DMS 273 treated with DMSO at 0.1 percent for 48 hours (cell line): ENCODE data around the gene POP7.
"Not testable (repeated sequence)": the region's sequence is repeated elsewhere in the genome, so short reads cannot be mapped to it uniquely, and the experiment has no call there.

Experiments used
- DNase-seq: peaks from one replicate; lab custom pipeline; 2025; lab: John Stamatoyannopoulos, UW

POP7 gene

DNA sequence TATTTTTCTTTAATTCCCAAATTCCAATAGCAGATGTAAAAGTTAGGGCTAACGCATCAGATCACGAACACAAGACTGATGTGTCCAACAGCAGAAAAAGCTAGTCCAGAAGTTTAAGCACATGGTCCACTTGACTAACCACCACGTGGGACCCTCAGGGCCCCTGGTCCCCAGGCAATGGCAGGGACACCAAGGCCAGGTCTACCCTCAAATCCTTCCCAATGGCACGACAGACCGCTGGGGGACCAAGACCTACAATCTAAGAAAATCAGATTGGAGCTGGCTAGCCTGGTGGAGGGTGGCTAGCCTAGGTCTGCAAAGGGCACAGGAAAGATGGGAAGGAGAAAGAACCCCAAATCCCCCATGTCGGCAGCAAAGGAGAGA, 13.4 kb upstream of the POP7 start:
- no peak for DNase-seq

DNA sequence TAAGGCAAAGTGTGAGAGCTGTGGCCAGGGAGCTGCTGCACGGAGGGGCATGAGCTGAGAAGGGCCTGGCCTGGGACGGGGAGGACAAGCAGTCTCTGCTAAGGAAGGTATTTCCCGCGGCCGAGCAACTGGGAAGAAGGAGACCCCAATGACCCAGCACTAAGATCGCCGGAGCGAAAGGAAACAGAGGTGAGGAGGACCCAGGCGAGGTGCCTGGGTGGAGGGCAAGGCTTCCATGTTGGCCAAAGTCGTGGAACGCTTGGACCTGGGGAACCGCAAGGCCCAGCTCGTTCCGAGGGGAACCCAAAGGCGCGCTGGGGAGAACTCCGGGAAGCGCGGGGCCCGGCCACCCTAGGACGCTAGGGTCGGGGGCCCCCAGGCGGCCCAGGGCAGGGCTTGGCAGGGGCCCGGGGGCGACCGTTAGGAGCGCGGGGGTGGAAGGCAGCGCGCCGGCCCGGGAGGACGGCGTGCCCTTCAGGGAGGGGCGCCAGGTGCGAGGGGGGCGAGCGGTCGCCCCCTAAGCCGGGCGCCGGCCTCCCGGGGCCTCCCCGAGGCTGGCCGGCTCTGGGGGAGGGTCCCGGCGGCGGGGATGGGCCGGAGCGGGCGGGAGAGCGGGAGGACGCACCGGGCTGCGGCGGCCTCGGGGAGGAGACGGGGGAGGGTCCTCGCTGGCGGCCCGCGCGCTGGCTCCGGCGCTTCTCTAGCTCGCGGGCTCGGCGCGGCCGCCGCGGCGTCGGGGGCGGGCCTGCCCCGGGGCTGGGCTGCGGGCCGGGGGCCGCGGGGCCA, 12.4 kb upstream of the POP7 start:
- no peak for DNase-seq

DNA sequence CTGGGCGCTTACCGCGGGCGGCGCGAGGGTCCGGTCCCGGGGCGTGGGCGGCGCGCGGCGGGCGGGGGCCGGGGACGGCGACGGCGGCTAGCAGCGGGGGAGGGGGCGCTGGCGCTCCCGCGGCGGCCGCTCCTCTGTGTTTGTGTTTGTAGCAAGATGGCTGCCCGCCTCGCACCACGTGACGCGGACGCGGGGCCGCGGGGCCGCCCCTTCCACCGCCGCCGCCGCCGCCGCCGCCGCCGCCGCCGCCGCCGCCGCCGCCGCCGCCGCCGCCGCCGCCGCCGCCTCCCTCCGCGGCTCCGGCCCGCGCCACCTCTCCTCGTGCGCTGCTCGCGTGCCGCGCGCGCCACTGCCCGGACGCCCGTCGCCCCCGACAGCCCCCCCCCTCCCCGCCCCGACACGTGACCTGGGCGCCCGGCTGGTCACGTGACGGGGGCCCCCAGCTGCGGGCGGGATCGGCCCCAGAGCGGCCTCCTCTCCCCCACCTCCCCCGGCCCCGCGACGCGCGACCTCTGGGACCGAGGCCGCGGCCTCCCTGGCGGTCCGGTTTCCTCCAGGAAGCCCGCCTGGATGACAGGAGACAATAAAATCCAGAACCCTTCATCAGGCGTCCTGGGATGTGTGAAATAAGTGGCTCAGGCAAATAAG, 11.7 kb upstream of the POP7 start, which contains the start of gene GIGYF1:
Gene GIGYF1 (minus strand): TSS at position 153 of the 648 bp plus-strand sequence. CDS start 6,012 bp downstream, outside the sequence.
- DNase-seq, result no peak

DNA sequence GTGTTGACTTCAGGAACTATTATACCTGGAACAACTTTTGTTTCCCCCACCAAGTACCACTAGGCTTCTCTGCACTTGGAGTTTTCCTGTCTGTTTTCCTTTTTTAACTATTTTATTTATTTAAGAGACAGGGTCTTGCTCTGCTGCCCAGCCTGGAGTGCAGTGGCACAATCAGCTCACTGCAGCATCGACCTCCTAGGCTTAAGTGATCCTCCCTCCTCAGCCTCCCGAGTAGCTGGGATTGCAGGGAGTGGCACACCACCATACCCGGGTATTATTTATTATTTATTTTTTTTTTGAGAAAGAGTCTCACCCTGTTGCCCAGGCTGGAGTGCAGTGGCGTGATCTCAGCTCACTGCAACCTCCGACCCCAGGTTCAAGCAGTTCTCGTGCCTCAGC, 9.8 kb upstream of the POP7 start:
- no peak for DNase-seq

DNA sequence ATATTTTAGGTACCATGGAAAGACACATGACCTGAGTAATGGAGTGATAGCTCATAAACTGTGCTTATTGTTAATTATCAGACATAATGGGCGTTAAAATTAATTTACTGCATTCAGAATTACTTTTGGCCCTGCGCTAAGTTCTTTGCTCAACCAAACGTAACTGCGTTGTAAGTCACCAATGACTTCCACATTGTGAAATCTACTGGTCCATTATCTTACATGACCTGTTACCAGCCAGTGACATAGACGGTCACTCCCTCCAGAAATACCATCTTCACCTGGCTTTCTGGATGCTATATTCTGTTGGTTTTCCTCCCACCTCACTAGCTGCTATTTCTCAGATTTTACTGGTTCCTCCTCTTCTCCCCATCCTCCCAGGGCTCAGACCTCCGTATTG, 6.9 kb upstream of the POP7 start:
- DNase-seq, result no peak

DNA sequence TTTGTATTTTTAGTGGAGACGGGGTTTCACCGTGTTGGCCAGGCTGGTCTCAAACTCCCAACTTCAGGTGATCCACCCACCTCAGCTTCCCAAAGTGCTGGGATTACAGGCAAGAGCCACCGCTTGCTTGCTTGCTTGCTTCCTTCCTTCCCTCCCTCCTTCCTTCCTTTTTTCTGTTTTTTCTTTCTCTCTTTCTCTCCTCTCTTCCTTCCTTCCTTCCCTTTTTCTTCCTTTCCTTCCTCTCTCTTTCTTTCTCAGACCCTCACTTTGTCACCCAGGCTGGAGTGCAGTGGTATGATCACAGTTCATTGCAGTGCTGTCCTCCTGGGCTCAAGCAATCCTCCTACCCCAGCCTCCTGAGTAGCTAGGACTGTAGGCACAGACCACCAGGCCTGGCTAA, 4.8 kb upstream of the POP7 start:
- DNase-seq, result not testable (repeated sequence)

DNA sequence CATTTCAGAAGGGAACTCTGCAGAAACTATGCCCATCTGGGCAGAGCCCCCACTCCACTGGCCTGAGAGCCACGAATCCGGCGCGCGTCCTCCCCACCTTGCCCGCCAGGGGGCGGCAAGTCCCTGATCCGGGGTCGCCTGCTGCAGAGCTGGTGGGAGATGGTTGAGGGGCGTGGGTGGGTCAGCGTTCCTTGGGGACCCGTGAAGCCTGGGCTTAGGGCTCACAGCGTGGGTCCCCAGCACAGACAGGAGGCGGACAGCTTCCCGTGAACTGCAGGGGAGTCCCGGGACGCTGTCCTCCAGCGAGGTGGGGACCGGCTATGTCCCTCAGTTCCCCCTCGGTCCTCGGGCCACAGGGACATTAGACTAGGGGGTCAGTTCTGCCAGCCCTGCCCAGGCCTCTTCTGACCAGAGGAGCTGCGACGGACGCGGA, 585 bp upstream of the POP7 start:
- peak; percentile 38 for DNase-seq

DNA sequence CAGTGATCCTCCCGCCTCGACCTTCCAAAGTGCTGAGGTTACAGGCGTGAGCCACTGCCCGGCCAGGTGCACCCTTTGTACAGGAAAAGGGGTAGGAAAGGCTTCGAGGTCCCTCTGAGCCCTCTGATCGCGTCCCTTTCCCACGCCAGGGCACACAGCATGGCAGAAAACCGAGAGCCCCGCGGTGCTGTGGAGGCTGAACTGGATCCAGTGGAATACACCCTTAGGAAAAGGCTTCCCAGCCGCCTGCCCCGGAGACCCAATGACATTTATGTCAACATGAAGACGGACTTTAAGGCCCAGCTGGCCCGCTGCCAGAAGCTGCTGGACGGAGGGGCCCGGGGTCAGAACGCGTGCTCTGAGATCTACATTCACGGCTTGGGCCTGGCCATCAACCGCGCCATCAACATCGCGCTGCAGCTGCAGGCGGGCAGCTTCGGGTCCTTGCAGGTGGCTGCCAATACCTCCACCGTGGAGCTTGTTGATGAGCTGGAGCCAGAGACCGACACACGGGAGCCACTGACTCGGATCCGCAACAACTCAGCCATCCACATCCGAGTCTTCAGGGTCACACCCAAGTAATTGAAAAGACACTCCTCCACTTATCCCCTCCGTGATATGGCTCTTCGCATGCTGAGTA, 871 bp downstream of the POP7 start:
- DNase-seq, result no peak

DNA sequence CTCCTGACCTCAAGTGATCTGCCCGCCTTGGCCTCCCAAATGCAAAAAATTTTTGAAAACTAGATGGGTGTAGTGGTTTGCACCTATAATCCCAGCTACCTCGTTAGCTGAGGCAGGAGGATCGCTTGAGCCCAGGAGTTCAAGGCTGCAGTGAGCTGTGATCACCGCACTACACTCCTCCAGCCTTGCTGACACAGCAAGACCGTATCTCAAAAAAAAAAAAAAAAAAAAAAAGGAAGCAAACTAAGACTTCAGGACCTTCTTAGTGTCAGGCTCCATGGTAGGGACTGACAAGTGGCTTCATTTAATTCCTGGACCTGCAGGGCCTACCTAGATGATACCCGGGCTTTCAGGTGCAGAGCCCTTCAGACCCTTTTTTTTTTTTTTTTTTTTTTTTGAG, 2.5 kb downstream of the POP7 start:
- DNase-seq, result no peak

DNA sequence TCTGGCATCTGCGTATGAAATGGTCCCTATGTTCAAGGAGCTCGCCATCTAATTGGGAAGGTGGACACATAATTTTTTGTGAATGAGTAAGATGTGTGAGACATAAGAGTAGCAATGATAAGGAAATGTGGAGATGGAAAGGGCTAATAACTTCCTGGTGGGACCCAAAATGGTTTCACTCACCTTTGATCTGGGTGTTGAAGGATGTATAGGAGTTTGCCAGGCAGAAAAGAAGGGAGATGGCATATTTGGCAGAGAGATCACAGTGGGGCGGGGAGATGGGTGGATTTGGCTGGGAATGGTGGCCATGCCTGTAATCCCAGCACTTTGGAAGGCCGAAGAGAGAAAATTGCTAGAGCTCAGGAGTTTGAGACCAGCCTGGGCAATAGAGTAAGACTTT, 4.5 kb downstream of the POP7 start:
- no peak for DNase-seq

DNA sequence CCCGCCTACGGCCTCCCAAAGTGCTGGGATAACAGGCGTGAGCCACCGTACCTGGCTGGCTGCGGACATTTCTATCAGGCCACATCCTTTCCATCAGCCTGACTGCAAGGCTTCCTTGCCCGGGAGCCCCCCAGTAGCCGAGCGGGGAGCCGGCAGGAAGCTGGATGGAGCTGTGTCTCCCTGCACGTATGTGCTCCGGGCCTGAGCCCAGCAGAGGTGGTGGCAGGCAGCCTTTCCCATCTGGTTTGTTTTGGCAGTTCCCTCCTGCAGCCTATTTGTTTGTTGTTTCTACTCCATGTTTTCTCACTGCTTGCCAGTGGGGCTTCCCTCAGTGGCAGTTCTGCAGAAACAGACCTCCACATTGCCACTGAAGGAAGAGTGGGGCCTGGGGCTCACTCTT, 5.4 kb downstream of the POP7 start:
- DNase-seq, result no peak

DNA sequence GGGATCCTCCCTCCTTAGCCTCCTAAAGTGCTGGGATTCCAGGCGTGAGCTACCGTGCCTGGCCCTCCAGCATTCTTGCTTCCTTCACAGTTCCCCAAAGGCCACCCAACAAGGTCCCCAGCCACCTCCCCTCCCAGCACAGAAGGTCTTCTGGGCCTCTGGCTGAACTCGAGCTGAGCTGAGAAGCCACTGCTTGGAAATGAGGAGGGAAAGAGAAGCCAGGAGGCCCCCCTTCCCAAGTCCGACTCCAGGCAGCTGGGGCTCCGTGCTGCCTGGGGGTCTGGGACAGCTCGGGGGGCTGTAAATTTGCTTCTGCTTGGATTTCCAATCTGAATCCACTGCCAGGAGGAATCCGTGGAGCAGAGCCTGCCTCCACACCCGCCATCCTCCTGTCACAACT, 8.8 kb downstream of the POP7 start:
- no peak for DNase-seq

DNA sequence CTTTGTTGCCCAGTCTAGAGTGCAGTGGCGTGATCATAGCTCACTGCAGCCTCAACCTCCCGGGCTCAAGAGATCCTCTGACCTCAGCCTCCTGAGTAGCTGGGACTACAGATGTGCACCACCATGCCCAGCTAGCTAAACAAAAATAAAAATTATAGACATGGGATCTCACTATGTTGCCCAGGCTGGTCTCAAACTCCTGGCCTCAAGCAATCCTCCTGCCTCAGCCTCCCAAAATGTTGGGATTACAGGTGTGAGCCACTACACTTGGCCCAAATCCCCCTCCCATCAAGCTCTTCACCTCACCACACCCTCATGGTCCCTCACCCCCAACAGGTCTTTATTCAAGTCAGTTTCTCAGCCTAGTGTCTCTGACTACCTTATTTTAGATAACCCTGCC, 11.2 kb downstream of the POP7 start:
- not testable (repeated sequence) for DNase-seq

DNA sequence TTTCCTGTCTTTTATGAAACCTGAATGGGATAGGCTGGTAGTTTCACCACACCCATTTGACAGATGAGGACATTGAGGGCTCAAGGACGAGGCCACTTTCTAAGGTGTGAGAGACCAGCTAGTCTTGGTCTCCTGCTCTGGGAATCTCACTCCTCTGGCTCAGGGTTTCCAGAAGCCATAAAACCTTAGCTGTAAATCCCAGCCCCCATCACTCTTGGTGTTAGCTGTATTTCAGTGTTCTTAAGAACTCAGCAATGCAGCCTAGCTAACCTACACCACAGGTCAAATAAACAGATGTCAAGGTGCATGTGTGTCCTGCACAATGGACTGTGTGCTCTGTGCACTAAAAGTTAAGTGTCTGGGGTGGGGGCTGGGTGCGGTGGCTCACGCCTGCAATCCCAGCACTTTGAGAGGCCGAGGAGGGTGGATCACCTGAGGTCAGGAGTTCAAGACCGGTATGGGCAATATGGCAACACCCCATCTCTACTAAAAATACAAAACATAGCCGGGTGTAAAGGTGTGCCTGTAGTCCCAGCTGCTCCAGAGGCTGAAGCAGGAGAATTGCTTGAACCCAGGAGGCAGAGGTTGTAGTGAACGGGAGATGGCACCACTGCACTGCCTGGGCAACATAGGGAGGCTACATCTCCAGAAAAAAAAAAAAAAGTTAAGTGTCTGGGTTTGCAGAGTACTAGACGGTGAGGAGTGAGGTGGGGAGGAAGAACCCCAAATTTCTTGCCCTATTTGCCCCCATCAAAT, 13.8 kb downstream of the POP7 start:
- no peak for DNase-seq

DNA sequence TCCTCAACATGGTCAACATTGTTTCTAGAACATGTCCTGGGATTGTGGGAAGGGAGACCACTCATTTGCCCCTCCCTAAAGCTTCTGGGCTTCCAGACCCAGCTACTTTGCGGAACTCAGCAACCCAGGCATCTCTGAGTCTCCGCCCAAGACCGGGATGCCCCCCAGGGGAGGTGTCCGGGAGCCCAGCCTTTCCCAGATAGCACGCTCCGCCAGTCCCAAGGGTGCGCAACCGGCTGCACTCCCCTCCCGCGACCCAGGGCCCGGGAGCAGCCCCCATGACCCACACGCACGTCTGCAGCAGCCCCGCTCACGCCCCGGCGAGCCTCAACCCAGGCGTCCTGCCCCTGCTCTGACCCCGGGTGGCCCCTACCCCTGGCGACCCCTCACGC, 14.4 kb downstream of the POP7 start, which contains the start of gene EPO:
Gene EPO (plus strand): TSS at position 190 of the 392 bp plus-strand sequence. CDS start 513 bp downstream, outside the sequence.
- DNase-seq, result no peak

DNA sequence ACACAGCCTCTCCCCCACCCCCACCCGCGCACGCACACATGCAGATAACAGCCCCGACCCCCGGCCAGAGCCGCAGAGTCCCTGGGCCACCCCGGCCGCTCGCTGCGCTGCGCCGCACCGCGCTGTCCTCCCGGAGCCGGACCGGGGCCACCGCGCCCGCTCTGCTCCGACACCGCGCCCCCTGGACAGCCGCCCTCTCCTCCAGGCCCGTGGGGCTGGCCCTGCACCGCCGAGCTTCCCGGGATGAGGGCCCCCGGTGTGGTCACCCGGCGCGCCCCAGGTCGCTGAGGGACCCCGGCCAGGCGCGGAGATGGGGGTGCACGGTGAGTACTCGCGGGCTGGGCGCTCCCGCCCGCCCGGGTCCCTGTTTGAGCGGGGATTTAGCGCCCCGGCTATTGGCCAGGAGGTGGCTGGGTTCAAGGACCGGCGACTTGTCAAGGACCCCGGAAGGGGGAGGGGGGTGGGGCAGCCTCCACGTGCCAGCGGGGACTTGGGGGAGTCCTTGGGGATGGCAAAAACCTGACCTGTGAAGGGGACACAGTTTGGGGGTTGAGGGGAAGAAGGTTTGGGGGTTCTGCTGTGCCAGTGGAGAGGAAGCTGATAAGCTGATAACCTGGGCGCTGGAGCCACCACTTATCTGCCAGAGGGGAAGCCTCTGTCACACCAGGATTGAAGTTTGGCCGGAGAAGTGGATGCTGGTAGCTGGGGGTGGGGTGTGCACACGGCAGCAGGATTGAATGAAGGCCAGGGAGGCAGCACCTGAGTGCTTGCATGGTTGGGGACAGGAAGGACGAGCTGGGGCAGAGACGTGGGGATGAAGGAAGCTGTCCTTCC, 15.0 kb downstream of the POP7 start:
- DNase-seq, result no peak

DNA sequence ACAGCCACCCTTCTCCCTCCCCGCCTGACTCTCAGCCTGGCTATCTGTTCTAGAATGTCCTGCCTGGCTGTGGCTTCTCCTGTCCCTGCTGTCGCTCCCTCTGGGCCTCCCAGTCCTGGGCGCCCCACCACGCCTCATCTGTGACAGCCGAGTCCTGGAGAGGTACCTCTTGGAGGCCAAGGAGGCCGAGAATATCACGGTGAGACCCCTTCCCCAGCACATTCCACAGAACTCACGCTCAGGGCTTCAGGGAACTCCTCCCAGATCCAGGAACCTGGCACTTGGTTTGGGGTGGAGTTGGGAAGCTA, 15.5 kb downstream of the POP7 start:
- DNase-seq, result no peak

DNA sequence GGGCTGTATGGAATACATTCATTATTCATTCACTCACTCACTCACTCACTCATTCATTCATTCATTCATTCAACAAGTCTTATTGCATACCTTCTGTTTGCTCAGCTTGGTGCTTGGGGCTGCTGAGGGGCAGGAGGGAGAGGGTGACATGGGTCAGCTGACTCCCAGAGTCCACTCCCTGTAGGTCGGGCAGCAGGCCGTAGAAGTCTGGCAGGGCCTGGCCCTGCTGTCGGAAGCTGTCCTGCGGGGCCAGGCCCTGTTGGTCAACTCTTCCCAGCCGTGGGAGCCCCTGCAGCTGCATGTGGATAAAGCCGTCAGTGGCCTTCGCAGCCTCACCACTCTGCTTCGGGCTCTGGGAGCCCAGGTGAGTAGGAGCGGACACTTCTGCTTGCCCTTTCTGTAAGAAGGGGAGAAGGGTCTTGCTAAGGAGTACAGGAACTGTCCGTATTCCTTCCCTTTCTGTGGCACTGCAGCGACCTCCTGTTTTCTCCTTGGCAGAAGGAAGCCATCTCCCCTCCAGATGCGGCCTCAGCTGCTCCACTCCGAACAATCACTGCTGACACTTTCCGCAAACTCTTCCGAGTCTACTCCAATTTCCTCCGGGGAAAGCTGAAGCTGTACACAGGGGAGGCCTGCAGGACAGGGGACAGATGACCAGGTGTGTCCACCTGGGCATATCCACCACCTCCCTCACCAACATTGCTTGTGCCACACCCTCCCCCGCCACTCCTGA, 16.7 kb downstream of the POP7 start:
- DNase-seq, result no peak

DNA sequence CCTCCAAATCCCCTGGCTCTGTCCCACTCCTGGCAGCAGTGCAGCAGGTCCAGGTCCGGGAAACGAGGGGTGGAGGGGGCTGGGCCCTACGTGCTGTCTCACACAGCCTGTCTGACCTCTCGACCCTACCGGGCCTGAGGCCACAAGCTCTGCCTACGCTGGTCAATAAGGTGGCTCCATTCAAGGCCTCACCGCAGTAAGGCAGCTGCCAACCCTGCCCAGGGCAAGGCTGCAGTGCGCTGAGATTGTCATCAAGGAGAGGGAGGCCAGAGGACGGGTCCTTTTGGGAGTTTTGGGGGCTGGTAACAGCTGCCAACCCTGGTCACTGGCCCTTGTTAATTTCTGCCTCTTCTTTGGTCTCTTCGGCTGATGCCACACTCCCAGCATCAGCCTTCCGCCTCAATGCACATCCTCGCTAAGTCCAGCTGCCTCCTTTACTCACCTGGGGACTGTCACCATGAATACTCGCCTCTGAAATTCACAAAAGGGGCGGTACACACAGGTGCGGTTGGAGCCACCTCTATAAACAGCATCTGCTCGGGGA, 17.9 kb downstream of the POP7 start:
- DNase-seq, result no peak

DNA sequence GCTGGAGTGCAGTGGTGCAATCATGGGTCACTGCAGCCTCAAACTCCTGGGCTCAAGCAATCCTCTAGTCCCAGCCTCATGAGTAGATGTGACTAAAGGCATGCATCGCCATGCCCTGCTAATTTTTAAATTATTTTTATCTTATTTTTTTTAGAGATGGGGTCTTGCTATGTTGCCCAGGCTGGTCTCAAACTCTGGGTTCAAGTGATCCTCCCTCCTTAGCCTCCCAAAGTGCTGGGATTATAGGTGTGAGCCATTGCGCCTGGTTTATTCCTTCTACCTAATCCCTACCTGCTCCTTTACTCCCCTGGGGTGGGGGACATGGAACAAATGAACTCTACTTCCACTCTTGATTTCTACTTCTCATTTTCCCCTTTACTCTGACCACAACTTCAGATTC, 18.4 kb downstream of the POP7 start:
- not testable (repeated sequence) for DNase-seq
